NCI-H146 treated with DMSO at 0.1 percent for 48 hours (cell line): Measurements from ENCODE around the gene AFF4.
"Not testable (repeated sequence)": the region's sequence is repeated elsewhere in the genome, so short reads cannot be mapped to it uniquely, and the experiment has no call there.

Experiments
- DNase-seq: peaks from one replicate; lab custom pipeline; 2025; ENCODE audit not compliant: unreplicated experiment; lab: John Stamatoyannopoulos, UW

The AFF4 gene

GRCh38 chr5:132854992-132855391 lies 108.4 kb downstream of the AFF4 start:
- not testable (repeated sequence) for DNase-seq

- no peak for DNase-seq
These were observed 109.1 kb downstream of the AFF4 start for GRCh38 chr5:132854301-132854700.

GRCh38 chr5:132853790-132854189 lies 109.6 kb downstream of the AFF4 start:
- no peak for DNase-seq

GRCh38 chr5:132853323-132853722 lies 110.1 kb downstream of the AFF4 start:
- no peak for DNase-seq

- DNase-seq, result no peak
These were observed 113.4 kb downstream of the AFF4 start for GRCh38 chr5:132850066-132850465.

GRCh38 chr5:132849347-132849746 lies 114.1 kb downstream of the AFF4 start:
- no peak for DNase-seq

GRCh38 chr5:132848270-132848669 lies 115.2 kb downstream of the AFF4 start:
- DNase-seq, result no peak

- DNase-seq, result no peak
These were observed 122.1 kb downstream of the AFF4 start for GRCh38 chr5:132841305-132841704.

GRCh38 chr5:132840896-132841295 lies 122.5 kb downstream of the AFF4 start:
- DNase-seq, result peak; percentile 13

GRCh38 chr5:132840313-132840712 lies 123.1 kb downstream of the AFF4 start:
- no peak for DNase-seq

- DNase-seq, result no peak
These were observed 123.8 kb downstream of the AFF4 start for GRCh38 chr5:132839426-132840301.

GRCh38 chr5:132838516-132839282 lies 124.7 kb downstream of the AFF4 start:
- DNase-seq, result no peak

- DNase-seq, result no peak
These were observed 125.6 kb downstream of the AFF4 start for GRCh38 chr5:132837868-132838267.

GRCh38 chr5:132836852-132837251 lies 126.6 kb downstream of the AFF4 start:
- DNase-seq, result no peak

GRCh38 chr5:132834057-132834456 lies 129.4 kb downstream of the AFF4 start:
- DNase-seq, result no peak

GRCh38 chr5:132832612-132833011 lies 130.8 kb downstream of the AFF4 start:
- DNase-seq, result no peak

- DNase-seq, result no peak
These were observed 132.2 kb downstream of the AFF4 start for GRCh38 chr5:132831095-132831860.

- peak; percentile 24 for DNase-seq
These were observed 132.9 kb downstream of the AFF4 start, which contains the start of gene SHROOM1 for GRCh38 chr5:132830436-132831094. Gene SHROOM1 (minus strand): TSS chr5:132830647. CDS start chr5:132826140, 4,507 bp downstream.

GRCh38 chr5:132829742-132830435 lies 133.5 kb downstream of the AFF4 start:
- DNase-seq, result peak; percentile 28

GRCh38 chr5:132828846-132829494 lies 134.5 kb downstream of the AFF4 start:
- no peak for DNase-seq
